HG03439 (cell line): ENCODE data around the gene MLLT3.

Source experiments
- ATAC-seq: cut with Tn5 transposase; IDR thresholded peaks from one replicate; pipeline ENCODE4 v1.9.1; 2021; ENCODE audit warnings: mild to moderate bottlenecking, moderate library complexity; ENCODE audit not compliant: unreplicated experiment

Gene MLLT3

DNA sequence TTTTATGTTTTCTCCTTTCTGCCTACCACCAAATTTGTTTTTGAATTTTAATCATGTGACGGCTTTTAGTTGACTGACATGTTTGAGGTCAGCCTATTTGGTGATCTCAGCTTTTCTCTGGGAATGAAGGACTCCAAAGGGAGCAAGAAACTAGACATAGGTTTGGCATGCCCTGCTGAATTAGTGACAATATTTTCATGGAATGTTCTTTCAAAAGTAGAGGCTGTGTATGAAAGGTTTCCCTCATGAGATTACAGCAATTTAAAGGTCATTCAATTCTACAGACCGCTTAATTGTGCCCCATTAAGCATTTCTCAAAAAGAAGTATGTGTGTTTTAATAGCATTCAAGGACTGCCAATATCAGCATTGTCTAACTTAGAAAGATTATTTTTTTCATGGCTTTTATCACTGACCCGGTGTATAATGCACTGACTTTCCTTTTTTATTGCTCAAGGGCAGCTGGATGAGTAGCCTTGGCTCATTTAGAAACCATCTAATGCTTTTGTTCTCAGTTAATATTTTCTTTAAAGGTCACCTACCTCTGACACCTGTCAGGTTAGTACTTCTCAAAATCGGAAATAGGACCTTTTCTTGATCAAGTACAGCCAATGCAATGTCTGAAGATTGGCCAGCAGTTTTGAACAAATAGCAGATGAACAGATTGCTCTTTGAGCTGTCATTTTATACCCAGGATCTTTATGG is 8.1 kb upstream of the MLLT3 start:
- ATAC-seq, result no peak

- ATAC-seq, result no peak
Observed at GRCh38 chr9:20625003-20625349, 2.7 kb upstream of the MLLT3 start.

DNA sequence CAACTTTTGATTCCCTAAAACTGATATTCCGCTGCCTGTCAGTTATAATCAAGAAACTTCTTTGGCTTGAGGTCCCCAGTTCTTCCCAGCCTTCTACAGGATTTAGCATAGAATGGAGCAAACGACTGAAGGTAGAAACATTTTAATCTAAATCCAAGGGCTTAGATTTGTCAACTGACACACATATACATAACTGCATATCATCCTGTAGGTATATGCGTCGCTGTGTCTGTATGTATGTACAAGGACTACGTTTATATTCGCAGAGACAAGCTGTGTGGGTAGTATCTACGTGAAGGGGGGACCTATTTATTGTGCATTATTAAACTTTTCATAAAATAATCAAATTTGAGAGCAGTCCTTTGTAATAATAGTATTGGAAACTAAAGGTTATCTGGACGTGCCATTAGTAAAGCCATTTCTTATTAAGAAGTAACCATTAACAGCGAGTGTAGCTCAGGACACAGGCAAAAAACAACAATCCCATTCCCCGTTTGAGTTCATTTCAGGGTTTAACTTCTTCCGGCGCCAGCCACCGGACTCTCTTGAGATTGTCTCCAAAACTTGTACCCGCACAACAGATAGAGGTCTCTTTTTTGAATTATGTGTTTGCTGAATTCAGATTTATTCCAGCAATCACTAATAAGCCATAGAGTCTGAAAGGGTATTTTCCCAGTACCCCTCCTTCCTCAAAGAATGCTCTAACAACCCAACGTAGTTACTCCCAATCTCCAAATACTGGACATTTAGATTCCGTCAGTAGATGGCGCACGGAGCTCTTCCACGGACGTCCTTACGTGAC is 2.1 kb upstream of the MLLT3 start:
- no peak for ATAC-seq

DNA sequence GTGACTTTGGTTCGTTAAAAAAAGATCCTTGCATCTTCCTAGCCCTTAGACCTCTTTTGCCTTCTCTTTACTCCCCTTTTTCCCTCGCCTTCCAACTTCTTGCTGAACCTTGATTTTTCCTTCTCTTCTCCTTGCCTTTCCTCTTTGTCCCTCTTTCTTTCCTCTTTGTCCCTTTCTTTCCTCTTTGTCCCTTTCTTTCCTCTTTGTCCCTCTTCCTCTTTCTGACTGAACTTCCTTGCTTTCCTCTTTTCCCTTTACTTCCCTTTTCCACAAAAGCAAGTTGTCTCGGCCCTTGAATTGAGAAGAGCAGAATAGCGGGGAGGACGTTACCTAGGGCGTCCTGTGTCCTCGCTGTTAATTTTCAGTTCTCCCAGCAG is 1.4 kb upstream of the MLLT3 start:
- no peak for ATAC-seq

DNA sequence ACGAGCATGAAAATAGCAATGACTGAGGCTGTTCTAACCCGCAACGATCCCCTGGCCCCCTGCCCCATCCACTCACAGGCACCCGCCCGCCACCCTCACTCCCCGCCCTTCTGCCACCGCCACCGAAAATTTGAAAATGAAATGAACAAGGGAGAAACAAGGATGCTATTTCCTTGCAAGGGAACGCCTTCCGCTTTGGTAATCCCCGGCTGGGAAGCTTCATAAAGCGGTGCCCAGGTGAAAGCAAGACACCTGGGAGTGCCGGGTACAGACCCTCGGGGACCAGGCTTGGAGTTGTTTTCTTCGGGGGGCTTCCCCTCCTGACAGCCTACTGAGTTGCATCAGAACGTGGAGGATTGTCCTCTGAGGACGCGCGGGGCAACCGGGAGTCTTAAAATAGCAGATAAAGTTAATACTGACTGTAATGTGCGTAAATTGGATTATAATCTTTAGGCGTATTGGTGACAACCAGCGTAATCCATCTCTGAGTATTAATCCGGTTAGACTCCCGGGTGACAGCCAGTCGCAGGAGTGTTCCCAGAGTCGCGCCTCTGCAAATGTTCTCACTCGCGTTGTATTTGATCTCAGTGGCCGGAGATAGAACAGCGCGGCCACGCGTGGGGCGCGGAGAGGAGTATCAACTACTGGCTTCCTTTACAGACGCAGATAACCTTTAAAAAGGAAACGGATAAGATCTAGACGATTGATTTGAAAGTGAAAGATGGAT is 885 bp upstream of the MLLT3 start:
- ATAC-seq, result no peak

GRCh38 chr9:20621471-20622329 is 599 bp downstream of the MLLT3 start:
- ATAC-seq, result peak; percentile 26

GRCh38 chr9:20620650-20621470 is 1.4 kb downstream of the MLLT3 start:
- no peak for ATAC-seq

- ATAC-seq, result no peak
Observed at GRCh38 chr9:20619487-20620200, 2.7 kb downstream of the MLLT3 start.

DNA sequence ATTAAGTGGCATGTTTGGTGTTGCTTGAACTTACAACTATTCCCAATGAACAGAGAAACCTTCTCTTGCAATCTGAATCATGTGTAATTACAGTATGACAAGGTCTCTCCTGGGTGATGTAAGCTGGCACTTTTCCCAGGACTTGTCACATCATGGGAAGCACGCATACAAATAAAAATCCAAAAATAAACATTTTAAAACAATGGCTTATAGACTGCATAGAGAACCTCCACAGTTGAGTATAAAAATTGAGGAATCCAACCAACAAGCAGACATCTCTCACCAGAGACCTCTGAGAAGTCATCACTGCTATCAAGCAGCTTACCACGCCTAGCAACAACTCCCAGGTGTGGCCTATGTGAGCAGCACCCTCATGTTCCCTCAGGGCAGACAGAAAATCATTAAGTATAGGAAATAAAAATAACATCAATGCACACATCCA is 3.9 kb downstream of the MLLT3 start:
- no peak for ATAC-seq

DNA sequence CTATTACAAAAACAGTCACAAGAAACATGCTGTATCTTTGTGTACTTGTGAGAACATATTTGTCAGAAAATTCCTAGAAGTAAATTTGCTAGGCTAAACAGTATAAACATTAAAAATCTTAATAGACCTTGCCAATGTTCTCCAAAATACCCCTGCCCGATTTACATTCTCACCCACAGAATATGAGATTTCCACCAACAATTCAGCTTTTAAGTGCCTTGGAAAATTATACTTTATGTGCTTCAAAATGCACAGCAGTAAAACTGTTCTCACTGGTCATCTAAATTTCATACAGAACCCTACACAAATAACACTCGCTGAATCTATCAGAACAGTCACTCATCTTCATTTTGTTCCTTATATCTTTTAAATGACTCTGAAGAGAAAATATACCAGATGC is 5.5 kb downstream of the MLLT3 start:
- ATAC-seq, result no peak

DNA sequence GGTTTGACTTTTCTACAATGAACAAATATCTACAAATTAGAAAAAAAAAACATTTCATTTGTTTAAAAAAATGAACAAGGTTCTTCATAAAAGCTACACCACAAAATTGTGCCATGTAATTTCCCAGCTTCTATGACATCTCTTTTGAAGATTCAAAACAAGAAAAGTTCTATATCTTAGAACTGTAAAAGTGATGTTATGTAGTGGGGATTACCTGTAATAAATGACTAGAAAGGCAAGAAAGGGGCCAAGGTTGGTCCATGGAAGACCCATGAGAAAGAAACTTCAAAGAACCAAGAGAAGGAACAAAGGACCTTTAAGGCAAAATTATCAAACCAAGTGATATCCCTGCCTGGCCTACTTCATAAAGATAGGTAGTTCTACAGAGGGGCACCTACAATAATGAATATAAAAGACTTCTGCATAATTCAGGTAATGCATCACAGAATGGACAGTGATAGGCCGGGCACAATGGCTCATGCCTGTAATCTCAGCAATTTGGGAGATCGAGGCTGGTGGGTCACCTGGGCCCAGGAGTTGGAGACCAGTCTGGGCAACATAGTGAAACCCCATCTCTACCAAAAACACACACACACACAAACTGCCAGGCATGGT is 7.6 kb downstream of the MLLT3 start:
- ATAC-seq, result no peak

- no peak for ATAC-seq
Observed at GRCh38 chr9:20611691-20612287, 10.5 kb downstream of the MLLT3 start.

GRCh38 chr9:20610591-20610990 is 11.7 kb downstream of the MLLT3 start:
- ATAC-seq, result no peak

- ATAC-seq, result no peak
Observed at GRCh38 chr9:20608582-20608981, 13.7 kb downstream of the MLLT3 start.

DNA sequence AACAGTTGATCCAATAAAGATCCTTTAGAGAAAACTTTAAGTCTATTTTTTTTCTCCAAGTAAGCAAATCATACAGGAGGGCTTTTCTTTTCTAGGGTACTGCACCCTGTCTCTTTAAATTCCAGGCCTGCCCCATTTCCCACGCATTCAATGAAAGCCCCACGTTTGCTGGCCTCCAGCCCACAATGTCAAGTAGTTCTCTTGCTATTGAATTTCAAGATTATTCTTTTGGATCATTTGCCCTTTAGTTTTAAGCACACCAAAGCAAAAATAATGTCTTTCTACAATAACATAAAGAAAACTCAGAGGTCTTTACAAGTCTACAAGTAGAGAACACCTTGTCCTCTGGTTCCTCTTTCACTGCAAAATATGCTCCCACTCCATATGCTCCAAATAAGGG is 15.6 kb downstream of the MLLT3 start:
- ATAC-seq, result no peak

GRCh38 chr9:20604562-20604961 is 17.7 kb downstream of the MLLT3 start:
- ATAC-seq, result peak; percentile 80

DNA sequence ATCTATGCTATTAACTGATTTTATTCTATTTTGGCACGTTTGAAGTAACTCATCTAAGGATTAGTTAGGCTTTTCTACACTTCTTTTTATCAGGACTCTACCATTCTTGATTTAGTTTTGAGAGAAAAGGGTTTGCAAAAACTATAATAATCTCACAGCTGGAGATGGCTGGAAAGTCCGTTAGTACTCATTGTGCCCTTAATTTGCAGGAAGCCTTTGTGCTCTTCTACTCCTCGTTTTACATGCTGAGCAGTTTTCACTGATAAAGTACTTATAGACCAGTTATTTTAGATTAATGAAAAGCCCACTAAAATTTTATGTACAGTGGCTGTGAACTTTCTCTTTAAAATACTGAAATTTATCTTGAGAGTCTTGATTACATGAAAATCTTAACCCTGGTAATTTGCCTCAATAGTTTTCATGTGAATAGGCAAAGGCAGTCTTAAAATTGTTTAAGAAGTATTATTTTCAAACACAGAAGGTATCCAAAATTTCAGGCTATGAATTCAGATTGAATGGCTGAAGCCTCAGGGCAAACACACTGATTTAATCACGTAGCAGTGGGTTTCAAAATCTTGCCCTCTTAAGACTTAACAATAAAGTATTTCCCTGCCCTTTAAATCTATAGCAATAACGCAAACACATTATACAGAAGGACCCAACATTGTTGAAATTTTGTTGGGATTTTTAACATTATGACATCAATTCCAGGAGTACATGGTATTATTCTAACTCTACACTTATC is 18.6 kb downstream of the MLLT3 start:
- ATAC-seq, result no peak

- ATAC-seq, result no peak
Observed at GRCh38 chr9:20601292-20601691, 21.0 kb downstream of the MLLT3 start.
